ENCODE data around the gene HDAC9.
"Not testable (repeated sequence)": the region's sequence is repeated elsewhere in the genome, so short reads cannot be mapped to it uniquely, and the experiment has no call there.

HDAC9 gene

DNA sequence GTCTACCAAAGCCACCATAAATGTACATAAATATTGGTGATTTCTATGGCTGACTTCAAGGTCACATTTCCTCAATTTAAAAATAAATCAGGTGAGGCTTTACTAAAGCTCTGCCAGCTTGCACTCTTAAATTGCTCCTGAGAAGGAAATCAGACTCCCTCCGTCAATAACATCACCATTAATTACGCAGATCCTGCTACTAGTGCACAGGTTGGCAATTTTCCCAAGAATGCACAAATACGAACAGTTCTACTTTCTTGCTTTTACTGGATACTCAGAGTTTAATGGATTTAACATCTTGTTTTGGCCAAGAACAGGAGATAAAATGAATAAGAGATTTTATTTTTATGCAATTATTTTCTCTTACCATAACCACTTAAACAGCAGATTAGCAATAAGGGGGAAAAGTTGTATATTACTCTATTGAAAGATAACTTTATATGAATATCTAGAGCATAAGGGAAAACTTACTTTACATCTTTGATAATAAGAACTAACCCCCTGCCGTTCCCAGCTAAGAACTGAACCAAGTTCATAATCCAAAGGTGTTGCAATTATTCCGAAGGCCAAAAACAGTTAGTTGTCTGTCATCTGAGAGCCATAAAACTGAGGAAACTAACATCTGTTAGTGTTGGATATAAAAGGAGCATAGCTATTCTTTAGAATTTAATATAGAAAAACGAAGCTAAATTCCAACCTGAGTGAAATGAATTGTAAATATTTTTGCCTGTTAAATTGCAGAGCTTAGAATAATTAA, 481.3 kb downstream of the HDAC9 start:
- TF ChIP-seq, protein P1, sequence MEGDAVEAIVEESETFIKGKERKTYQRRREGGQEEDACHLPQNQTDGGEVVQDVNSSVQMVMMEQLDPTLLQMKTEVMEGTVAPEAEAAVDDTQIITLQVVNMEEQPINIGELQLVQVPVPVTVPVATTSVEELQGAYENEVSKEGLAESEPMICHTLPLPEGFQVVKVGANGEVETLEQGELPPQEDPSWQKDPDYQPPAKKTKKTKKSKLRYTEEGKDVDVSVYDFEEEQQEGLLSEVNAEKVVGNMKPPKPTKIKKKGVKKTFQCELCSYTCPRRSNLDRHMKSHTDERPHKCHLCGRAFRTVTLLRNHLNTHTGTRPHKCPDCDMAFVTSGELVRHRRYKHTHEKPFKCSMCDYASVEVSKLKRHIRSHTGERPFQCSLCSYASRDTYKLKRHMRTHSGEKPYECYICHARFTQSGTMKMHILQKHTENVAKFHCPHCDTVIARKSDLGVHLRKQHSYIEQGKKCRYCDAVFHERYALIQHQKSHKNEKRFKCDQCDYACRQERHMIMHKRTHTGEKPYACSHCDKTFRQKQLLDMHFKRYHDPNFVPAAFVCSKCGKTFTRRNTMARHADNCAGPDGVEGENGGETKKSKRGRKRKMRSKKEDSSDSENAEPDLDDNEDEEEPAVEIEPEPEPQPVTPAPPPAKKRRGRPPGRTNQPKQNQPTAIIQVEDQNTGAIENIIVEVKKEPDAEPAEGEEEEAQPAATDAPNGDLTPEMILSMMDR (IDR thresholded peaks at IDR 0.05; ENCODE audit: low read depth, low read length) = no peak
- no peak overlapping the region for H3K4me3 ChIP-seq (ENCODE audit: low read depth, low read length)

DNA sequence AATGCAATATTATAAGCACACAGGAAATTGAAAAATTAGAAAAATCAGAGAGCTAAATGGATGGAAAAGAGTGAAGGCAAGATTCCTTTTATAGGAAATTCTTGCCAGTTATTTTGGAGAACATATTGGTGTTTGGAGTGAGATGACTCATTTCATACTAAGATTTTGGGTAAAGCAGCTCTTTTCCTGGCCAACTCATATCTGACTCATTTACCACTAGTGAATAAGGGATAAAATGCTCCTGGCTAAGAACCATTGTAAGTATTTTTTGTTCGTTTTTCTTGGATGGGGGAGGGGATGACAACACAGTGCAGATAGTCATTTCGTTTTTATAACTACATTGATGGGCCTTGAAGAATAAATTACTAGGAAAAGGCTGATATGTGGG, 482.6 kb downstream of the HDAC9 start:
- H3K4me3 ChIP-seq (ENCODE audit: low read depth, low read length) = peak overlapping the region; percentile 29
- TF ChIP-seq, protein P1 (IDR thresholded peaks at IDR 0.05; ENCODE audit: low read depth, low read length) = no peak

DNA sequence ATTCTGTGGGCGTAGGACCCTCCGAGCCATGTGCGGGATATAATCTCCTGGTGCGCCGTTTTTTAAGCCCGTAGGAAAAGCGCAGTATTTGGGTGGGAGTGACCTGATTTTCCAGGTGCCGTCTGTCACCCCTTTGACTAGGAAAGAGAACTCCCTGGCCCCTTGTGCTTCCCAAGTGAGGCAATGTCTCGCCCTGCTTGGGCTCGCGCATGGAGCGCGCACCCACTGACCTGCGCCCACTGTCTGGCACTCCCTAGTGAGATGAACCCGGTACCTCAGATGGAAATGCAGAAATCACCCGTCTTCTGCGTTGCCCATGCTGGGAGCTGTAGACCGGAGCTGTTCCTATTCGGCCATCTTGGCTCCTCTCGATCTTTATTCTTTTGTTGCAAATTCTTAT, 495.2 kb downstream of the HDAC9 start:
- not testable (repeated sequence) for H3K4me3 ChIP-seq (ENCODE audit: low read depth, low read length)

DNA sequence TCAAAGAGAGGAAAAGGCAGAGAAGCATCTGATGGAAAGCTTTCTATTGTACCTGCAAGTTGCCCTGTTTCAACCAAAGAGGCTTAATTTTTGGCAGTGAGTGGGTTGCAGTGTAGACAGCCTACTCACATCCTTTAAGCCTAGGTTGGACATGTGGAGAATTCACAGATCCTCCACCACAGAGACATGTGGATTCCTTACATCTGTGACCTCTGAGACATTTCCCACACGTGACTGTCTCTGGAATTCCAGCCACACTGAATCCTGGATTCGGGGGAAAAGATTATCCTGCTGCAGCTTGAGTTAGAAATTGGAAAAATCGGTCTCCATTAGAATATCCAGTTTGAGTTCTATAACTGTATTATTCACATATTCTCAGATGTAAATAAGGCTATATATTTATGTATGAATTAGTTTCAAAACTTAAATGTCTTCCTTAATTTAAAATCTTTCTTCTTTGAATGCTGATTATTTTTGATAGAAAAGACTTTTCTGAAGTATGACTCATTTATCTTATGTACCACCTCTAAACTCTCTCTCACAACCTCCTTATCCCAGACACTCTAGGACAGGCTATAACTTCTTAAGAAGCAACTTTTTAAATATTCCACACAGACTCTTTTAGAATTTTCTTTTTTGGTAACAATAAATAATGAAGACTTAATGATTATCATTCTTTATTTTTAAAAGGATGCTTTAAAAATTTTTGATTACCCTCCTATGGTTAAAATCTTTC, 498.6 kb downstream of the HDAC9 start:
- TF ChIP-seq, protein P1 (IDR thresholded peaks at IDR 0.05; ENCODE audit: low read depth, low read length) = no peak

DNA sequence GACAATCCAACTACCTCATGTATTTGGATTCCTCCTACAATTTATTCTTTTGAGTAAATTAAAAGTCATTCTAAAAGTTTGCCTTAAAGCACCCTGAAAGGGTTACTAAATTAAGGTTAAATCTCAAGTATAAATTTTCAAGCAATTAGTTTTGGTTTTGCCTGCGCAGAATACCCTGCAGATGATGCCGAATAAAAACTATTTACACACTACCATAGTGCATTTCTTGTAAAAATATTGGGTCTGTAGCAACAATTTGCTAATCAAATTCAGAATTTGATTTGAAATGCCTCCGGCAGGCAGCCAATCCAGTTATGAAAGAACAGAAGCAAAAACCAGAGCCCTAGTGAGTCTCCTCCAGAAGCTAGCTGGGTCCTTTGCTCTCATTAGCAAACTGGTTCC, 499.7 kb downstream of the HDAC9 start:
- TF ChIP-seq, protein P1 (IDR thresholded peaks at IDR 0.05; ENCODE audit: low read depth, low read length) = no peak
- H3K4me3 ChIP-seq (ENCODE audit: low read depth, low read length) = no peak overlapping the region

More for the DNA sequence above, 498.6 kb downstream of the HDAC9 start:
- H3K4me3 ChIP-seq (ENCODE audit: low read depth, low read length) = no peak overlapping the region

DNA sequence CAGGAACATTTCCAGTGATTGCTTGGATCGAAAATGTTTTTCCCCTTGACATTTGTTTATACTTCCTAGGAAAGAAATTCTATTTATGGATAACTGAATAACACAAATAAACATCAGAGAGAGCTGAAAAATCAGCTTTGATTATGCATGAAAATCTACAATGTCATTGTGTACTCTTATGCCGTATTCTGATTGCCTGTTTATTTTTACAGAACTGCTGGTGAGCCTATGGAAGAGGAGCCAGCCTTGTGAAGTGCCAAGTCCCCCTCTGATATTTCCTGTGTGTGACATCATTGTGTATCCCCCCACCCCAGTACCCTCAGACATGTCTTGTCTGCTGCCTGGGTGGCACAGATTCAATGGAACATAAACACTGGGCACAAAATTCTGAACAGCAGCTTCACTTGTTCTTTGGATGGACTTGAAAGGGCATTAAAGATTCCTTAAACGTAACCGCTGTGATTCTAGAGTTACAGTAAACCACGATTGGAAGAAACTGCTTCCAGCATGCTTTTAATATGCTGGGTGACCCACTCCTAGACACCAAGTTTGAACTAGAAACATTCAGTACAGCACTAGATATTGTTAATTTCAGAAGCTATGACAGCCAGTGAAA, 500.4 kb downstream of the HDAC9 start:
- TF ChIP-seq, protein P1 (IDR thresholded peaks at IDR 0.05; ENCODE audit: low read depth, low read length) = no peak
- H3K4me3 ChIP-seq (ENCODE audit: low read depth, low read length) = no peak overlapping the region

DNA sequence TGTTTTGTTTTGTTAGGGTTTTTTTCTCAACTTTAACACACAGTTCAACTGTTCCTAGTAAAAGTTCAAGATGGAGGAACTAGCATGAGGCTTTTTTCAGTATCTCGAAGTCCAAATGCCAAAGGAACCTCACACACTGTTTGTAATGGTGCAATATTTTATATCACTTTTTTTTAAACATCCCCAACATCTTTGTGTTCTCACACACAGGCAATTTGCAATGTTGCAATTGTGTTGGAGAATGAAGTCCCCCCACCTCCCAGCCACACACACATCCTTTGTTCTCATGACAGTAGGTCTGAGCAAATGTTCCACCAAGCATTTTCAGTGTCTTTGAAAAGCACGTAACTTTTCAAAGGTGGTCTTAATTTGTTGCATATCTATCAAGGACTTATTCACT, 501.0 kb downstream of the HDAC9 start:
- TF ChIP-seq, protein P1 (IDR thresholded peaks at IDR 0.05; ENCODE audit: low read depth, low read length) = no peak
- H3K4me3 ChIP-seq (ENCODE audit: low read depth, low read length) = no peak overlapping the region
